Medulla oblongata (tissue), 1 donor: ENCODE data around the gene CDC42BPB.

Experiments used
- DNase-seq: peaks from one replicate; pipeline ENCODE4 v3.0.0-alpha.2; 2015; ENCODE audit errors: extremely low spot score

CDC42BPB gene

GRCh38 chr14:103095210-103095778 is 37.9 kb upstream of the CDC42BPB start:
- DNase-seq: no peak

DNA sequence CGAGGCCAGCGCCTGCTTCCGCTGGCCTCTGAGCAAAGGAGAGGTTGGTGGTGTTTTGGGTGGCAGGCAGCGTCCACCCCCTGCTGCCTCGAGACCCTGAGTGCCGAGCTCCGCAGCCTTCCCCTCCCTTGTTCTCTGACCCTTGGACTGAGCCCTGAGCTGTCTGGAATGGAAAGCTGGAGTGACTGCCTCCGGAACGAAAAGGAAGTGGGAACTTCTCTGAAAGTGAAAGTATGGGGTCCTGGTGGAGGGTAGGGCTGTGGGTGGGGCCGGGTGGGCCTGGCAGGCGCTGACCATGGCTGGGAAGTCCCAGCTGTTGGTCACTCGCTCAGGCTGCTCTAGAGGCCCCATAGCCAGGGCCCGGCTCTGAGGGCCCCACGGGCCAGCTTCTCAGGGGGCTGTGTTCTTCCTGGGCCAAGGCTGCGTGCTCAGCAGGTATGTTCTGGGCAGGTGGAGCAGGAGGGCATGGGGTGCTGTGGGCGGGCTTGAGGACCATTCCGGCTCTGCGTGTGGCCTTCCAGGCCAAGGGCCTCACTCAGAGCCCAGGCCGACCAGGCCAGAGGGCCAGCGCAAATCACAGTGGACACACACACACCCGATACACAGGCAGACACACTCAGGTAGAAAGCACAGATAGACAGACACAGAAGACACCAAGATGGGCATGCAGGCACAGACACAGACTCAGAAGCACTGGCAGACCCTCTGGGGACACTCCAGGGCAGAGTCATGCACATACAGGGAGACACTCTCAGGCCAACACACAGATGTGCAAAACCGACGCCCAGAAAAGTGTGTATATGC is 37.3 kb upstream of the CDC42BPB start, which contains the start of gene EXOC3L4:
Gene EXOC3L4 (plus strand): TSS at position 320 of the 804 bp plus-strand sequence. CDS start 5,495 bp downstream, outside the sequence.
- DNase-seq: no peak

GRCh38 chr14:103093856-103094405 is 36.6 kb upstream of the CDC42BPB start:
- no peak for DNase-seq

DNA sequence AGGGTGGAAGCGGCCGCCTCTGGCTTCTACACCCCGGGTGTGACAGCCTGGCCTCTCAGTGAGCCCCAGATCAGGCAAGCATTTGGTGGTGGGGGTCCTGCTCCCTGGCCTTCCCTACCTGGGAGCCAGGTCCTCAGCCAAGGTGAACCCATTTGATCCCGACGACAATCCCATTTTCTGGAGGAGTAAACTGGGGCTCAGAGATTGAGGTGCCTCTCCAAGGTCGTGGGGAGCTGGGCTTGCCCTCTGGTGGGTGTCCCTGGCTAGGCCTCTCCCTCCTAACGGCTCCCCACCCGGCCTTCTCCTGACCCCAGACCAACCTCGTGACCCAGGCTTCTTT is 34.5 kb upstream of the CDC42BPB start:
- no peak for DNase-seq

DNA sequence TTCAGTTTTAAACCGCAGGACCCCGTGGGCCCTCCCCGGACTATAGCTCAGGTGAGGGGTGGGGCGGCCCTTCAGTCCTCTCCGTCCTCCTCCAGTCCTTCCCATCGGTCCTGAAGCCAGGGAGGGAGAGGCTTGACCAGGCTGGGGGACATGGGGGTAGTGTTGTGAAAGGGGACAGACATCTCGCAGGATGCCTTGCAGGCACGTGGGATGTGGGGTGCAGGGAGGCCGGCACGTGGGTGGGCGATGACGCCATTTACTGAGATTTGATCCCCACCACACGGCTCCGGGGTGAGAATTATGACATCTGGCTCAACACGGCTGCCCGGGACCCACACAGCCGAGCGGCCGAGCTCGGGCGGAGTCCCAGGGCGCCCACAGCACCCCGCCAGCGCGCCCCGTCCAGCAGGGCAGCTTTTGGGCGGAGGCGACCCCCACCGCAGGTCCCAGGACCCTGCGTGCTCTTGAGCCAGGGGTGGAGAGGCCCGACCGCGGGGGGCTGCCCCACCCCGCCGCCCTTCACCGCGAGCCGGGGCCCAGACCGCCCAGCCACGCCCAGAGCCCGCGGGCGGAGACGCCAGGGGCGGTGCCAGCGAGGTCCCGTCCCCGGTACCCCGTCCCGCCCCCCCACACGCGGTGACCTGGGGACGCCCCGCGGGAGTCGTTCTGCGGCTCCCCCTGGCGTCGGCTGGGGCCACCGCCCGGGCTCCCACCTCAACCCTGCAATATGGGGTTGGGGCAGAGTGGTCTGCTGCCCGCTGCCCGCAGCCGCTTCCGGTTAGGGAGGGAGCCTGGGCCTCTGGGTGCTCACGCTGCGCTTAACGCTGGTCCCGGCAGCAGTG is 33.9 kb upstream of the CDC42BPB start:
- DNase-seq: no peak

GRCh38 chr14:103090481-103091020 is 33.2 kb upstream of the CDC42BPB start:
- DNase-seq: no peak

DNA sequence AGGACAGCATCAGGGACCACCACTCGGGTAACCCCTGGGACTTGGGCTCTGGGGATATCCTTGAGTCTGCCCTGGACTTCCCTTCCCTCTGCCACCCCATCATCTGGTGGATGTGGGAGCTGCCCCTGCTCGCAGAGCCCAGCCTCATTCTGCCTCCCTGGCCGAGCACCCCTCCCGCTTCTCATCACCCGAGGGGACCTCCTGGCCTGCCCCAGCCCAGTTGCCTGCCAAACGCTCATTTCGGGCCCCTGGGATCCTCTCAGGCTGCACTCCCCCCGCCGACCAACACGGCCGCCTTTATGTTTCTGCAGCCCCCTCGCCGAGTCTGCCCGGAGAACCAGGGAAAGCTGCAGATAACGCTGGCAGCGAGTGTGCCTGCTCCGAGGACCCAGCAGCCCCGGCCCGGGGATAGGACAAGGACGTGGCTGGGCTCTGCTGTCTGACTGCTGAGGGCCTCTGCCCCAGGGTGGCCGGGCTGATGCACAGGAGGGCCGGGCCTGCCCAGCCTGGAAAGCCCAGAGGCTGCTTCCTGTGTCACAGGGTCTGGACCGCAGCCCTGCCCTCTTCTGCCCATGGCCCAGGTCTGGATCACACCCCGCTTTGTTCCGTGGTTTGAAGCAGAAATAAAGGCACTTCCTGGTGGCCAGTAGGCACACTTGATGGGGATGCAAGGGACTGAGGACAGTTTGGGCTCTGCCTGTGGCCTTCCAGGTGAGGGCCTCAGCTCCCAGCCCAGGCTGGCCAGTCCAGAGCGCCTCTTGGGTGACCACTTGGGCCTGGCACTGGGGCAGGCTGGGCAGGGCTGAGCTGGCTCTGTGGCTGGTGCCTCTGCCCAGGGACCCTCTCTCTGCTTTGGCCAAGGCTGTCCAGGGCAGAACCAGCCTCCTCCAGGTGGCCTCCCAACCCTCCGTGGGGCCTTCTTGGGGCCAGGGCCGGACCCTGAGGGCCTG is 32.3 kb upstream of the CDC42BPB start:
- DNase-seq: no peak

DNA sequence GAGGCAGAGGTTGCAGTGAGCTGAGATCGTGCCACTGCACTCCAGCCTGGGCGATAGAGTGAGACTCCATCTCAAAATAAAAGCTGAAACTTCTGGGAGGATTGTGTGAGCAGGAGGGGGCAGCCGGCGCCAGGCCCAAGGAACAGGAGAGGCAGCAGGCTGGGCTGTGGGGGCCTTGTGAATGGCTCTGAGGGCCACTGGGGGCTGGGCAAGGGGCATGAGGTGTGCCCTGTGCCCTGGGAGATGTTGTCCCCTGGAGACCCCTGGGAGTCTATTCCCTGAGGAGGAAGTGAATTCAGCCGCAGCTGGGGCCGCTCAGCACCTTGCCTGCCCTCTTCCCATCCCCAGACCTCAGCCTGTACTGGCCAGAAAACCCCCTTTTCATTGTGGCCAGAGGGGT is 31.6 kb upstream of the CDC42BPB start:
- DNase-seq: no peak

- no peak for DNase-seq
These were observed 30.0 kb upstream of the CDC42BPB start for GRCh38 chr14:103087343-103087835.

DNA sequence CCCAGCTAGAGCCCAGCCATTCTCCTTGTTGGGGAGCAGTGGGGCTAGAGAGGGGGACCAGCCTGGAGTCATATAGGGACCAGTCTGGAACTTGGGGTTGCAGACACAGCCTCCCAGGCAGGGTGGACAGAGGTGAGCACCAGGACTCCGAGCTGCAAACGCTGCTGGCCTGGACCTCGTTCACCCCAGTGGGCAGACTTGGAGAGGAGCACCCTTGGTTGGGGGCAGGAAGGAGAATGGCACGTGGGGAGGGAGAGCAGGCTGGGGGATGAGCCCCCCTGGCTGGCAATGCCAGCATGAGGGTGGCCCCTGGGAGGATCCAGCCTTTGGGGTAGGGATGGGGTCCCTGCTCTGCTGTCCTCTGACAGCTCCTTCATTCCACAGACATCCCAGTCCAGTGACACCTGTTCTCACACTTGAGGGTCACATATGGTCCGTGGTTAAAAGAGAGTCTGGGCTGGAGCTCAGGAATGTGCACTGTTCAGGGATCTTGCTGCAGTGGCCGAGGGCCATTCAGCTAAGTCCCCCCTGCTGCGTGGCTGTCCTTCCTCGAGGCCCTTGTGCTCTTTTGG is 29.5 kb upstream of the CDC42BPB start:
- no peak for DNase-seq

DNA sequence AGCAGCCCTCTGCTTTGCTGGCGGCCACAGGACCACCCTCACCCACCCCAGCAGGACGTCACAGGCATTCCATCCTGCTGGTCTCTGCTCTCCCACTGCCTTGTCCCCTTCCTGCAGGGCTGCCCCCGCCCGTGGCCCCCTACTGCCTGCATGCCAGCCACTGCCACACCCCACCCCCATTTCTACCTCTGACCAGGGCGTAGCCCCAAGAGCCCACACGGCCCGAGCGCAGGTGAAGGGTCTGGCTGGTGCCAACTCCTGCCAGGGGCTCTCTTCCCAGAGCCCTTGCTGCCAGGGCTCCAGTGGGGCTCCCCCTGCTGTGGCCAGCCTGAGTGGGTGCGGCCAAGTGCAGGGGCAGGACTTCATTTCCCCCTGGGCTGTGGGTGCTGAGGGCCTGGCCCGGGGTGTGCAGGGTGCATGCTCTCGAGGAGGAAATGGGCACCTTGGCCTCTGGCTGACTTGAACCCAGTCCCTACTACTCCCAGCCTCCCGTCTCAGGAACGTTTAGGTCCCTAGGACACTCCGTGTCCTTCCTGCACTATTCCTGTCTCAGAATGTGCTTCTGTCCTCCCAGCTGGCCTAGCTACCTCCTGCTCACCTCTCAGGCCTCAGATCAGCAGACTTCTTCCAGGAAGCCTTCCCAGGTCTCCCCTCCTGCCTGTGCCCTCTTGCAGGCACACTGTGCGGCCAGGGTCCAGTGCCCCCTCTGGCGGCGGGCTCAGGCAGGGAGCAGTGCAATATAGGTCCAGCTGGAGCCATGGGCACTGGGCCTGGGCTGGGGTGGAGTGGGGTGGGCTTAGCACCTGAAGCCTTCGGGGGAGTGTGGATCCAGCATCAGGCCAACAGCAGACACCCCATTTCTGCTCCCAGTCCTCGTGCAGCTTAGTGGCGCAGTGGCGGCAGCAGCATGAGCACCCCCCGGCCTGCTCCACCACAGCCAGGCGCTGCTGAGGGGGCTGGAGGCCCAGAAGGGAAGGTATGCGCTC is 28.1 kb upstream of the CDC42BPB start:
- no peak for DNase-seq

- no peak for DNase-seq
These were observed 26.9 kb upstream of the CDC42BPB start, which contains the start of gene LBHD2 for GRCh38 chr14:103084021-103084919. Gene LBHD2 (plus strand): TSS chr14:103084210. CDS start chr14:103086013, 1,803 bp downstream.

DNA sequence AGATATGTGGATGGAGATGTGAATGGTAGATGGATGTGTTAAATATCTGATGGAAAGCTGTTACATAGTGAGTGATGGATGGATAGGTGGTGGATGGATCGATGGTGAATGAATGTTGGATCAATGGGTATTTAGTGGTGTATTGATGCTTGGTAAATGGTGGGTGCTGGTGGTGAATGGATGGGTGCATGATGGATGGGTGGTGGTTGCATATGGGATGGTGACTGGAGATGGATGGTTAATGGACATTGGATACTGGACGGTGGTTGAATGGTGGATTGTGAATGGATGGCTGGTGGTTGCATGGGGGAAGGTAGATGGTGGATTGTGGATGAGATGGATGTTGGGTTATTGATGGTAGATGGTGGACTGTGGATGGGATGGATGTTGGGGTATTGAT is 24.6 kb upstream of the CDC42BPB start:
- no peak for DNase-seq

DNA sequence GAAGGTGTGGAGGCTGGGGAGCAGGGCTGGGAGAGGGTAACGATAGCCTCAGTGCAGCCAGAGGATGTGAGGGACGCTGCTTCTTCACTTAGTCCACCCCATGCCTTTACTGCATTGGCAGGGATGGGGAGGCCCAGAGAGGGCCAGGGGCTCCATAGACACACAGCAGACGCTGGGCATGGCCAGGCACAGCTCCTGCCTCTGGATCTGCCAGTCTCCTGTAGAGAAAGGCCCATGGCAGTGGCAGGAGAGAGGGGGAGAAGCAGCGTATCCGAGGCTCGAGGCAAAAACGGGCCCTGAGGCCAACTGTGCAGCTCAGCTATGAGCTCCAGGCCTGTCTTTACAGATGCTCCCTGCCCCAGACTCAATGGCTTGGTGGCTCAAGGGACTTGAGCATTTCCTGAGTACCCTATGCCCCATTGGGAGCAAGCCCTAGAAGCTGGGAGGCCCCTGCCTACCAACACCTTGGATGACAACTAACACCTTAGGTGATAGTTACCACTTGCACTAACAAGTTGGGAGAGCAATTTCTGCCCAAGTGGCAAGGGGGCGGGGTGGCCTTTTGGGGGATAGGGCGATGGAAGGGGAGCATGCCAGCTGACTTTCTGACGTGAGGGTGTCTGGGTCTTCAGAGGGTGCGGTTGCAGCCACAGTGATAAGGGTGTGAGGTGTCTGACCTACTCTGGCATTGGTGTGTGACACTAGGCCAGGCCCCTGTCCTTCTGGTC is 21.7 kb upstream of the CDC42BPB start:
- no peak for DNase-seq

GRCh38 chr14:103078420-103078749 is 21.0 kb upstream of the CDC42BPB start:
- peak; percentile 88 for DNase-seq

DNA sequence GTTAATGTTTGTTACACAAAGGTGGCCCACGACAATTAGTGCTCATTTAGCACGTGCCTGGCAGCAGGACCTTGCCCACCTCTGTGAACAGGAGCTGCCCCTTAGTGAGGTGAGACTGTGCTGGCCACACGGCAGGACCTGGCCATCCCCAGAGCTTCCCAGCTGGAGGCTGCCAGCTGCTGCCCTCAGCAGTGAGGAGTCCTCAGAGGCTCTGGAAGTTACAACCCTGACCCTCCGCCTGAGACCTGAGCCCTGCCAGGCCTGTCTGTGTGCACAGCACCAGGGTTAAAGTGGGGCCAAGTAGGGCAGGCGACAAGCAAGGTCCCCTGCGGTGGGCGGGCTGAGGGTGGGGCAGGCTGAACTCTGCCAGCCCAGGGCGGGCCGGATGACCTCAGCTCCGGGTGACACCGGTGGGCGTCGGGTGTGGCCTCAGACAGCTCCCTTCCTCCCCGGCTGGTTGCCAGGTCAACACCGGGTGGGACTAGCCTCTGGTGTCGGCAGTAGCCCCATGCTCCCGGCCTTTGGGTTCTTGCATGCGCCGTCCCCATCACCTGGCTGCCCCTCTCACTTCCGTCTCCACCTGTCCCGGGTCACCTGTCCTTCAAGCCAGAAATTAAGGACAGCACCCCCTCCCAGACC is 17.5 kb upstream of the CDC42BPB start:
- no peak for DNase-seq
